Stomach smooth muscle (tissue), 2 donors: Measurements from ENCODE around the gene SCYGR3.

Source experiments
- H3K27ac ChIP-seq: one replicate; pipeline ENCODE4 v1.7.0; 2013; ENCODE audit warnings: mild to moderate bottlenecking, low read length, inconsistent platforms
- H3K27me3 ChIP-seq, 2 donors: one replicate each; pipeline ENCODE4 v1.7.0; 2013; ENCODE audit warnings: low read length in 2 of 2; ENCODE audit not compliant: insufficient read depth in 2 of 2, control insufficient read depth in 1 of 2
- H3K36me3 ChIP-seq, 2 donors: one replicate each; pipeline ENCODE4 v1.7.0; 2013; ENCODE audit warnings: low read length in 2 of 2; ENCODE audit not compliant: control insufficient read depth in 2 of 2, insufficient read depth in 2 of 2
- H3K4me1 ChIP-seq: one replicate; pipeline ENCODE4 v1.7.0; 2013; ENCODE audit warnings: low read length; ENCODE audit not compliant: control insufficient read depth, insufficient read depth
- H3K4me3 ChIP-seq, 2 donors: one replicate each; pipeline ENCODE4 v1.7.0; 2013; ENCODE audit warnings: low read length in 2 of 2
- H3K9ac ChIP-seq, 2 donors: one replicate each; pipeline ENCODE4 v1.7.0; 2013; ENCODE audit warnings: low read length in 2 of 2, mild to moderate bottlenecking in 1 of 2
- H3K9me3 ChIP-seq, 2 donors: one replicate each; pipeline ENCODE4 v1.7.0; 2013; ENCODE audit warnings: low read length in 2 of 2; ENCODE audit not compliant: control insufficient read depth in 2 of 2
- donor health status: healthy.
- donor health status: Pancreatic carcinoma.

The SCYGR3 gene

GRCh38 chr2:227595797-227596196 lies 18.8 kb downstream of the SCYGR3 start:
- no peaks in the 10 kb centered on the region for H3K9me3 ChIP-seq
- H3K4me1 ChIP-seq = no peaks in the 10 kb centered on the region
- H3K9ac ChIP-seq = no peak overlapping the region
- H3K36me3 ChIP-seq = no peaks in the 10 kb centered on the region
- H3K27ac ChIP-seq = no peak overlapping the region
- no peaks in the 10 kb centered on the region for H3K27me3 ChIP-seq
- no peak overlapping the region for H3K4me3 ChIP-seq

GRCh38 chr2:227592694-227593387 lies 21.8 kb downstream of the SCYGR3 start:
- H3K4me3 ChIP-seq = no peak overlapping the region
- H3K36me3 ChIP-seq = no peaks in the 10 kb centered on the region
- no peaks in the 10 kb centered on the region for H3K27me3 ChIP-seq
- no peaks in the 10 kb centered on the region for H3K4me1 ChIP-seq
- H3K9ac ChIP-seq = no peak overlapping the region
- no peak overlapping the region for H3K27ac ChIP-seq
- H3K9me3 ChIP-seq = peaks cover 0 to 2% of the 10 kb centered on the region in 2 donors

- no peak overlapping the region for H3K9ac ChIP-seq
- H3K4me1 ChIP-seq = no peaks in the 10 kb centered on the region
- no peak overlapping the region for H3K4me3 ChIP-seq
- H3K9me3 ChIP-seq = peaks cover 0 to 6% of the 10 kb centered on the region in 2 donors
- H3K36me3 ChIP-seq = no peaks in the 10 kb centered on the region
- H3K27me3 ChIP-seq = peaks cover 0 to 2% of the 10 kb centered on the region in 2 donors
- H3K27ac ChIP-seq = no peak overlapping the region
Measured at GRCh38 chr2:227582369-227582768, 32.3 kb downstream of the SCYGR3 start.

- H3K27ac ChIP-seq = no peak overlapping the region
- H3K4me1 ChIP-seq = no peaks in the 10 kb centered on the region
- H3K36me3 ChIP-seq = no peaks in the 10 kb centered on the region
- H3K4me3 ChIP-seq = no peak overlapping the region
- H3K9ac ChIP-seq = no peak overlapping the region
- peaks cover 0 to 6% of the 10 kb centered on the region in 2 donors for H3K9me3 ChIP-seq
- peaks cover 0 to 2% of the 10 kb centered on the region in 2 donors for H3K27me3 ChIP-seq
Measured at GRCh38 chr2:227579791-227580190, 34.8 kb downstream of the SCYGR3 start.

- Histone ChIP-seq H3K36me3 (no peaks in the 10 kb centered on the region), H3K9me3 (peaks cover 0 to 6% of the 10 kb centered on the region in 2 donors), H3K9ac (no peak overlapping the region), H3K27me3 (peaks cover 0 to 2% of the 10 kb centered on the region in 2 donors), H3K4me1 (no peaks in the 10 kb centered on the region), H3K27ac (no peak overlapping the region), H3K4me3 (no peak overlapping the region)
Measured at GRCh38 chr2:227578642-227579041, 36.0 kb downstream of the SCYGR3 start.

GRCh38 chr2:227577555-227577954 lies 37.1 kb downstream of the SCYGR3 start:
- Histone ChIP-seq H3K27me3 (peaks cover 0 to 2% of the 10 kb centered on the region in 2 donors), H3K27ac (no peak overlapping the region), H3K9me3 (peaks cover 0 to 2% of the 10 kb centered on the region in 2 donors), H3K36me3 (no peaks in the 10 kb centered on the region), H3K9ac (no peak overlapping the region), H3K4me1 (no peaks in the 10 kb centered on the region), H3K4me3 (no peak overlapping the region)

- no peaks in the 10 kb centered on the region for H3K4me1 ChIP-seq
- peaks cover 0 to 2% of the 10 kb centered on the region in 2 donors for H3K27me3 ChIP-seq
- H3K9ac ChIP-seq = no peak overlapping the region
- no peaks in the 10 kb centered on the region for H3K36me3 ChIP-seq
- no peaks in the 10 kb centered on the region for H3K9me3 ChIP-seq
- no peak overlapping the region for H3K27ac ChIP-seq
- H3K4me3 ChIP-seq = no peak overlapping the region
Measured at GRCh38 chr2:227576812-227577211, 37.8 kb downstream of the SCYGR3 start.

- peaks cover 0 to 2% of the 10 kb centered on the region in 2 donors for H3K27me3 ChIP-seq
- no peaks in the 10 kb centered on the region for H3K9me3 ChIP-seq
- no peak overlapping the region for H3K4me3 ChIP-seq
- H3K4me1 ChIP-seq = no peaks in the 10 kb centered on the region
- H3K27ac ChIP-seq = no peak overlapping the region
- no peak overlapping the region for H3K9ac ChIP-seq
- H3K36me3 ChIP-seq = no peaks in the 10 kb centered on the region
Measured at GRCh38 chr2:227576110-227576509, 38.5 kb downstream of the SCYGR3 start.

- Histone ChIP-seq H3K4me1 (no peaks in the 10 kb centered on the region), H3K9me3 (no peaks in the 10 kb centered on the region), H3K27me3 (no peaks in the 10 kb centered on the region), H3K4me3 (no peak overlapping the region), H3K36me3 (no peaks in the 10 kb centered on the region), H3K9ac (no peak overlapping the region), H3K27ac (no peak overlapping the region)
Measured at GRCh38 chr2:227570615-227571014, 44.0 kb downstream of the SCYGR3 start.

- no peak overlapping the region for H3K27ac ChIP-seq
- H3K36me3 ChIP-seq = no peaks in the 10 kb centered on the region
- H3K4me1 ChIP-seq = no peaks in the 10 kb centered on the region
- no peaks in the 10 kb centered on the region for H3K27me3 ChIP-seq
- no peak overlapping the region for H3K9ac ChIP-seq
- no peaks in the 10 kb centered on the region for H3K9me3 ChIP-seq
- H3K4me3 ChIP-seq = no peak overlapping the region
Measured at GRCh38 chr2:227568852-227569169, 45.8 kb downstream of the SCYGR3 start.

GRCh38 chr2:227566012-227566411 lies 48.6 kb downstream of the SCYGR3 start:
- Histone ChIP-seq H3K9me3 (no peaks in the 10 kb centered on the region), H3K4me3 (no peak overlapping the region), H3K27ac (no peak overlapping the region), H3K36me3 (no peaks in the 10 kb centered on the region), H3K4me1 (no peaks in the 10 kb centered on the region), H3K27me3 (no peaks in the 10 kb centered on the region), H3K9ac (no peak overlapping the region)
